ENCODE data around the gene FGFR2. TPM values are rescaled to one million over a fixed set of nuclear protein-coding genes. Genes with fewer than 3 reads are reported as not detected.

Gene FGFR2
- total RNA-seq, 5 donors from 2014 or later (not counting 1 experiment from before 2014, with no cell fraction given), result 0.49 to 1.8 (median 0.70) TPM

DNA sequence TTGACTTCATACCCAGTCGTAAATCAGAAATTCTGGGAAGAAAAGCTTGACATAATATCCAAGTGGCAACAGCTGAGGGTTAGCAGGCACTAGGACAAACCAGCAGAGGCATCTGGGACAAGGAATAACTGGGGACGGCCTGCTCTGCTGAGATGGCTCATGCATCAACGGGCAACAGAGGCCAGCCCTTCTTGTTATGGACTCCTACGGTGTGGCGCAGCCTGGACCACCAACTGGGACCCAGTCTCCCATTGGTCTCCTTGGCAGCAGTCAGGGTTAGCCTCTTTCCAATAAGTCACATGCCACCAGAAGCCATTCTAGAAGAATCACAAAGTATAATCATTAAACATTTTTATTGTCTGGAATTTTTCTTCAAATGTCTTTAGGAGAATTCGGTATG lies 15.0 kb downstream of the FGFR2 start:
- CTCF ChIA-PET, result no interaction called here
- Histone ChIP-seq H3K27me3 (replicated peaks in 1 of 2; ENCODE audit: control insufficient read depth in 2 of 2, extremely low read depth in 1 of 2, insufficient read depth in 2 of 2, low read length in 1 of 2) (peaks cover 0 to 8% of the 10 kb centered on the region in 2 experiments), H3K4me1 (ENCODE audit: control insufficient read depth in 1 of 2, extremely low read depth in 1 of 2, insufficient read depth in 2 of 2, low read length in 2 of 2) (no peaks in the 10 kb centered on the region)

DNA sequence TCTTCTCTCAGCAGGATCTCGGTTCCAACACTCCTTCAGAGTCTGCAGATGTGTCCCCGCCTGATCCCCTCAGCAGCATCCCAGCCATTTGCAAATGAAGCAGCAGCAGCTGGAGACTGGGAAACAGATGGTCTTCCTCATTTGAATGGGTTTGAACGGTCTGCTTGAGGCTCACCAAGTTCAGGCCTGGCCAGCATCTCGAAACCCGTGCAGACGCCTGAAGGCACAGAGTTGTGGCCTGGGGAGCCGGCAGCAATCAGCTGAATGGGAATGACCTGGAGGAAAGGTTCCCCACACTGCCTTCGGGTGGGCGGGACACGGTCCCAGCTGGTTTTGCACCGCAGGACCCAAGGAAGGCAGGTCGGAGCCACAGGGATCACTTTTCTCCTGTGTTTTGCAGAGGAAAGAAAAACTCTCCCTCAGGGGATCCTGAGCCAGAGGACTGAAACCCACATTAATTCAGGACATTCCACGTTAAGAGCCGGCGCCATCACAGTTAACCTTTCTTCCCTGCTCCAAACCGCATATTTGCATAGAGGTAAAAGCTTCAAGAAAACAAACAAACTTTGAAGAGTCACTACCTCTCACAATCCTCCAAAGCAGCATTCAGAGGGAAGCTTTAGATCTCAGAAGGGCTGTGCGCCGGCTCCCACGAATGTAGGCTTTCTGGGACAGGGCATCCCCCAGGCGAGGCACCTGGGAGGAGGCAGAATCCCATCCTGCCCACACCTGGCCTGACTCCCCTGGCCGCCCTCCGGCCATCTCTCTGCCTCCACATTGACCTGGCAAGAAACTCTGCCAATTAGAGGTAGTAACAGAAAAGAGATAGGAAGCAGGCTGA lies 17.7 kb downstream of the FGFR2 start:
- H3K36me3 ChIP-seq (ENCODE audit: control insufficient read depth in 2 of 2, extremely low read depth in 1 of 2, insufficient read depth in 1 of 2, low read length in 1 of 2), result no peaks in the 10 kb centered on the region
- H3K4me3 ChIP-seq (ENCODE audit: control insufficient read depth in 1 of 2, extremely low read depth in 1 of 2, low read length in 1 of 2), result no peak overlapping the region
- ATAC-seq (replicated peaks in 1 of 4), result no peak
- H3K9me3 ChIP-seq, result no peaks in the 10 kb centered on the region
- Mint-ChIP-seq H3K27ac (no peak overlapping the region), H3K9me3 (peaks cover 0 to 5% (median 0%) of the 10 kb centered on the region in 3 donors), H3K4me3 (no peak overlapping the region), H3K36me3 (no peaks in the 10 kb centered on the region), H3K4me1 (no peaks in the 10 kb centered on the region), H3K27me3 (peaks cover 0 to 4% of the 10 kb centered on the region in 2 donors)
- POLR2A ChIA-PET, result no interaction called here
- H3K27ac ChIP-seq (ENCODE audit: low read length), result no peak overlapping the region
- peaks cover 0 to 8% of the 10 kb centered on the region in 2 experiments for H3K27me3 ChIP-seq (replicated peaks in 1 of 2; ENCODE audit: control insufficient read depth in 2 of 2, extremely low read depth in 1 of 2, insufficient read depth in 2 of 2, low read length in 1 of 2)
- CTCF ChIA-PET, result no interaction called here
- no peaks in the 10 kb centered on the region for H3K4me1 ChIP-seq (ENCODE audit: control insufficient read depth in 1 of 2, extremely low read depth in 1 of 2, insufficient read depth in 2 of 2, low read length in 2 of 2)
- DNase-seq, result no peak
- 83% methylated on average over 9 of the region's 22 CpGs for WGBS (ENCODE audit: insufficient coverage)

More for the DNA sequence above, 15.0 kb downstream of the FGFR2 start:
- H3K4me3 Mint-ChIP-seq, result no peak overlapping the region
- no peak for ATAC-seq (replicated peaks in 1 of 4)
- no peak overlapping the region for H3K27ac Mint-ChIP-seq
- H3K4me3 ChIP-seq (ENCODE audit: control insufficient read depth in 1 of 2, extremely low read depth in 1 of 2, low read length in 1 of 2), result no peak overlapping the region
- POLR2A ChIA-PET, result no interaction called here
- WGBS (ENCODE audit: insufficient coverage), result 95% methylated on average over 5 of the region's 6 CpGs
- no peaks in the 10 kb centered on the region for H3K36me3 ChIP-seq (ENCODE audit: control insufficient read depth in 2 of 2, extremely low read depth in 1 of 2, insufficient read depth in 1 of 2, low read length in 1 of 2)
- H3K27me3 Mint-ChIP-seq, result peaks cover 0 to 9% of the 10 kb centered on the region in 2 donors
- no peaks in the 10 kb centered on the region for H3K4me1 Mint-ChIP-seq
- DNase-seq, result no peak
- H3K27ac ChIP-seq (ENCODE audit: low read length), result no peak overlapping the region
- no peaks in the 10 kb centered on the region for H3K36me3 Mint-ChIP-seq
- H3K9me3 Mint-ChIP-seq, result peaks cover 0 to 10% (median 5%) of the 10 kb centered on the region in 3 donors
- H3K9me3 ChIP-seq, result no peaks in the 10 kb centered on the region

DNA sequence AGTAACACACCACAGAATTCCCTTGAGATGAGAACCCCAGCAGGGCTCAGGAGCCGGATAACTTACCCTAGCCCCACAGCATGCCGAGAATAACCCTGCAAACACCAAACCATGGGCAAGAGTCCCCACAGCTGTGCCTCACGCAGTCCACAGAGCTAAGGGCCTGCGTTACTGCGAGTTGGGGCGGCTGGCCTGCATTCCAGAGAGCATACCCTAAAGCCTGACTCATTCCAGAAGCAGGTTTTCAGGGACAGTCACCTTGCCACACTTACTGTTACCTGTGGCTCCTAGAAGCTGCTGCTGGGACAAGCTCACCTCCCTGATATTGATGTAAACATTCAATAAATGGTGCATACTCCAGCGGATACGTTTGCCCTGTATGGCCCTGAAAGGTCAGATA lies 18.6 kb downstream of the FGFR2 start:
- Histone ChIP-seq H3K27me3 (replicated peaks in 1 of 2; ENCODE audit: control insufficient read depth in 2 of 2, extremely low read depth in 1 of 2, insufficient read depth in 2 of 2, low read length in 1 of 2) (peaks cover 0 to 8% of the 10 kb centered on the region in 2 experiments), H3K4me1 (ENCODE audit: control insufficient read depth in 1 of 2, extremely low read depth in 1 of 2, insufficient read depth in 2 of 2, low read length in 2 of 2) (no peaks in the 10 kb centered on the region), H3K36me3 (ENCODE audit: control insufficient read depth in 2 of 2, extremely low read depth in 1 of 2, insufficient read depth in 1 of 2, low read length in 1 of 2) (no peaks in the 10 kb centered on the region), H3K9me3 (no peaks in the 10 kb centered on the region), H3K4me3 (ENCODE audit: control insufficient read depth in 1 of 2, extremely low read depth in 1 of 2, low read length in 1 of 2) (no peak overlapping the region), H3K27ac (ENCODE audit: low read length) (no peak overlapping the region)
- Mint-ChIP-seq H3K4me1 (no peaks in the 10 kb centered on the region), H3K27ac (no peak overlapping the region), H3K4me3 (no peak overlapping the region), H3K9me3 (peaks cover 0 to 5% (median 0%) of the 10 kb centered on the region in 3 donors), H3K27me3 (peaks cover 0 to 4% of the 10 kb centered on the region in 2 donors), H3K36me3 (no peaks in the 10 kb centered on the region)
- ChIA-PET CTCF (no interaction called here), POLR2A (no interaction called here)
- ATAC-seq (replicated peaks in 1 of 4) (no peak), DNase-seq (no peak)
- 92% methylated on average over 6 of the region's 8 CpGs for WGBS (ENCODE audit: insufficient coverage)

DNA sequence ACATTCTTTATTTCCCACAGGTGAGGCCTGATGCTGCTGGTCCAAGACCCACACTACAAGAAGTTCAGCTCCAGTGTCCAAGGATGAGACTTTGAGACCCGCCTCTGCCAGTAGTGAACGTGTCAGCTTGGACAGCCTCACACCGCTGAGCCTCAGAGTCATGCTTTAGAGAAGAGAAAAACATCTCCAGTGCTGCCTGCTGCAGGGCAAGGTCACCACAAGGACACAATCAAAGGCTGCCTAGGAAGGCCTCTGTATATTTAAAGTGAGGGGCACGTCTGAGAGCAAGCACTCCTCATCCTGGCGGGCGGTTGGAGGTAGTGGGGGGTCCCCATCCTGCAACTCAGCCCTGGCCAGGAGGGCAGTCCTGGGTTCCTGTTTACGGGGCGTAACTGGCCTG lies 19.3 kb downstream of the FGFR2 start:
- H3K4me1 ChIP-seq (ENCODE audit: control insufficient read depth in 1 of 2, extremely low read depth in 1 of 2, insufficient read depth in 2 of 2, low read length in 2 of 2), result no peaks in the 10 kb centered on the region
- Mint-ChIP-seq H3K27me3 (peaks cover 0 to 4% of the 10 kb centered on the region in 2 donors), H3K4me3 (no peak overlapping the region), H3K36me3 (no peaks in the 10 kb centered on the region), H3K9me3 (peaks cover 0 to 4% (median 0%) of the 10 kb centered on the region in 3 donors), H3K27ac (no peak overlapping the region), H3K4me1 (no peaks in the 10 kb centered on the region)
- ChIA-PET POLR2A (no interaction called here), CTCF (no interaction called here)
- no peaks in the 10 kb centered on the region for H3K36me3 ChIP-seq (ENCODE audit: control insufficient read depth in 2 of 2, extremely low read depth in 1 of 2, insufficient read depth in 1 of 2, low read length in 1 of 2)
- DNase-seq (no peak), ATAC-seq (replicated peaks in 1 of 4) (no peak)
- H3K9me3 ChIP-seq, result no peaks in the 10 kb centered on the region
- no peak overlapping the region for H3K4me3 ChIP-seq (ENCODE audit: control insufficient read depth in 1 of 2, extremely low read depth in 1 of 2, low read length in 1 of 2)
- H3K27ac ChIP-seq (ENCODE audit: low read length), result no peak overlapping the region
- 90% methylated on average over 8 of the region's 8 CpGs for WGBS (ENCODE audit: insufficient coverage)
- H3K27me3 ChIP-seq (replicated peaks in 1 of 2; ENCODE audit: control insufficient read depth in 2 of 2, extremely low read depth in 1 of 2, insufficient read depth in 2 of 2, low read length in 1 of 2), result peaks cover 0 to 8% of the 10 kb centered on the region in 2 experiments

- H3K27ac Mint-ChIP-seq, result no peak overlapping the region
- WGBS (ENCODE audit: insufficient coverage), result 93% methylated on average over 7 of the region's 9 CpGs
- H3K36me3 Mint-ChIP-seq, result no peaks in the 10 kb centered on the region
Observed at GRCh38 chr10:121578298-121578697, 19.9 kb downstream of the FGFR2 start.

GRCh38 chr10:121577568-121577967 lies 20.7 kb downstream of the FGFR2 start:
- Mint-ChIP-seq H3K27me3 (peaks cover 0 to 4% of the 10 kb centered on the region in 2 donors), H3K4me3 (no peak overlapping the region), H3K36me3 (no peaks in the 10 kb centered on the region), H3K9me3 (no peaks in the 10 kb centered on the region), H3K4me1 (no peaks in the 10 kb centered on the region), H3K27ac (no peak overlapping the region)
- DNase-seq (no peak), ATAC-seq (replicated peaks in 1 of 4) (no peak)
- H3K36me3 ChIP-seq (ENCODE audit: control insufficient read depth in 2 of 2, extremely low read depth in 1 of 2, insufficient read depth in 1 of 2, low read length in 1 of 2), result no peaks in the 10 kb centered on the region
- peaks cover 0 to 12% of the 10 kb centered on the region in 2 experiments for H3K27me3 ChIP-seq (replicated peaks in 1 of 2; ENCODE audit: control insufficient read depth in 2 of 2, extremely low read depth in 1 of 2, insufficient read depth in 2 of 2, low read length in 1 of 2)
- no peaks in the 10 kb centered on the region for H3K4me1 ChIP-seq (ENCODE audit: control insufficient read depth in 1 of 2, extremely low read depth in 1 of 2, insufficient read depth in 2 of 2, low read length in 2 of 2)
- POLR2A ChIA-PET, result no interaction called here
- CTCF ChIA-PET, result no interaction called here
- H3K4me3 ChIP-seq (ENCODE audit: control insufficient read depth in 1 of 2, extremely low read depth in 1 of 2, low read length in 1 of 2), result no peak overlapping the region
- WGBS (ENCODE audit: insufficient coverage), result 71% methylated on average over 8 of the region's 8 CpGs
- H3K27ac ChIP-seq (ENCODE audit: low read length), result no peak overlapping the region
- H3K9me3 ChIP-seq, result no peaks in the 10 kb centered on the region

More at GRCh38 chr10:121578298-121578697, 19.9 kb downstream of the FGFR2 start:
- ChIA-PET POLR2A (no interaction called here), CTCF (no interaction called here)
- Mint-ChIP-seq H3K27me3 (peaks cover 0 to 4% of the 10 kb centered on the region in 2 donors), H3K4me1 (no peaks in the 10 kb centered on the region), H3K9me3 (no peaks in the 10 kb centered on the region), H3K4me3 (no peak overlapping the region)
- Histone ChIP-seq H3K27me3 (replicated peaks in 1 of 2; ENCODE audit: control insufficient read depth in 2 of 2, extremely low read depth in 1 of 2, insufficient read depth in 2 of 2, low read length in 1 of 2) (peaks cover 0 to 12% of the 10 kb centered on the region in 2 experiments), H3K4me1 (ENCODE audit: control insufficient read depth in 1 of 2, extremely low read depth in 1 of 2, insufficient read depth in 2 of 2, low read length in 2 of 2) (no peaks in the 10 kb centered on the region), H3K4me3 (ENCODE audit: control insufficient read depth in 1 of 2, extremely low read depth in 1 of 2, low read length in 1 of 2) (no peak overlapping the region), H3K36me3 (ENCODE audit: control insufficient read depth in 2 of 2, extremely low read depth in 1 of 2, insufficient read depth in 1 of 2, low read length in 1 of 2) (no peaks in the 10 kb centered on the region), H3K9me3 (no peaks in the 10 kb centered on the region), H3K27ac (ENCODE audit: low read length) (no peak overlapping the region)
- DNase-seq (no peak), ATAC-seq (replicated peaks in 1 of 4) (no peak)
